ENCODE measurements around the gene LARP1.

The LARP1 gene

GRCh38 chr5:154793599-154794524, 38.7 kb downstream of the LARP1 start:
- Histone ChIP-seq H3K9me3 (ENCODE audit: control insufficient read depth in 2 of 2, low read length in 2 of 2) (no peaks in the 10 kb centered on the region), H3K36me3 (ENCODE audit: control insufficient read depth in 2 of 2, insufficient read depth in 2 of 2, low read length in 2 of 2) (peaks cover 33 to 41% of the 10 kb centered on the region in 2 donors), H3K4me3 (ENCODE audit: low read length in 2 of 2) (no peak overlapping the region), H3K9ac (ENCODE audit: low read length in 2 of 2) (no peak overlapping the region), H3K27ac (ENCODE audit: low read length) (no peak overlapping the region), H3K27me3 (ENCODE audit: control insufficient read depth in 1 of 2, insufficient read depth in 2 of 2, low read length in 2 of 2) (no peaks in the 10 kb centered on the region), H3K4me1 (ENCODE audit: control insufficient read depth, insufficient read depth, low read length) (no peaks in the 10 kb centered on the region)

GRCh38 chr5:154794525-154795234, 39.5 kb downstream of the LARP1 start:
- H3K27me3 ChIP-seq (ENCODE audit: control insufficient read depth in 1 of 2, insufficient read depth in 2 of 2, low read length in 2 of 2): no peaks in the 10 kb centered on the region
- no peaks in the 10 kb centered on the region for H3K9me3 ChIP-seq (ENCODE audit: control insufficient read depth in 2 of 2, low read length in 2 of 2)
- H3K4me1 ChIP-seq (ENCODE audit: control insufficient read depth, insufficient read depth, low read length): no peaks in the 10 kb centered on the region
- no peak overlapping the region for H3K27ac ChIP-seq (ENCODE audit: low read length)
- H3K9ac ChIP-seq (ENCODE audit: low read length in 2 of 2): no peak overlapping the region
- no peak overlapping the region for H3K4me3 ChIP-seq (ENCODE audit: low read length in 2 of 2)
- peaks cover 39 to 48% of the 10 kb centered on the region in 2 donors for H3K36me3 ChIP-seq (ENCODE audit: control insufficient read depth in 2 of 2, insufficient read depth in 2 of 2, low read length in 2 of 2)

GRCh38 chr5:154795235-154795596, 40.0 kb downstream of the LARP1 start:
- H3K27ac ChIP-seq (ENCODE audit: low read length): no peak overlapping the region

GRCh38 chr5:154797762-154798161, 42.6 kb downstream of the LARP1 start:
- peaks cover 59 to 60% of the 10 kb centered on the region in 2 donors for H3K36me3 ChIP-seq (ENCODE audit: control insufficient read depth in 2 of 2, insufficient read depth in 2 of 2, low read length in 2 of 2)

More at GRCh38 chr5:154795235-154795596, 40.0 kb downstream of the LARP1 start:
- H3K9ac ChIP-seq (ENCODE audit: low read length in 2 of 2): no peak overlapping the region
- no peaks in the 10 kb centered on the region for H3K27me3 ChIP-seq (ENCODE audit: control insufficient read depth in 1 of 2, insufficient read depth in 2 of 2, low read length in 2 of 2)
- H3K36me3 ChIP-seq (ENCODE audit: control insufficient read depth in 2 of 2, insufficient read depth in 2 of 2, low read length in 2 of 2): peaks cover 42 to 51% of the 10 kb centered on the region in 2 donors
- H3K9me3 ChIP-seq (ENCODE audit: control insufficient read depth in 2 of 2, low read length in 2 of 2): no peaks in the 10 kb centered on the region
- H3K4me1 ChIP-seq (ENCODE audit: control insufficient read depth, insufficient read depth, low read length): no peaks in the 10 kb centered on the region
- H3K4me3 ChIP-seq (ENCODE audit: low read length in 2 of 2): no peak overlapping the region

GRCh38 chr5:154800582-154800981, 45.4 kb downstream of the LARP1 start:
- Histone ChIP-seq H3K27me3 (ENCODE audit: control insufficient read depth in 1 of 2, insufficient read depth in 2 of 2, low read length in 2 of 2) (no peaks in the 10 kb centered on the region), H3K9ac (ENCODE audit: low read length in 2 of 2) (no peak overlapping the region), H3K9me3 (ENCODE audit: control insufficient read depth in 2 of 2, low read length in 2 of 2) (no peaks in the 10 kb centered on the region), H3K4me1 (ENCODE audit: control insufficient read depth, insufficient read depth, low read length) (no peaks in the 10 kb centered on the region), H3K27ac (ENCODE audit: low read length) (no peak overlapping the region), H3K36me3 (ENCODE audit: control insufficient read depth in 2 of 2, insufficient read depth in 2 of 2, low read length in 2 of 2) (peaks cover 61 to 71% of the 10 kb centered on the region in 2 donors), H3K4me3 (ENCODE audit: low read length in 2 of 2) (no peak overlapping the region)

More at GRCh38 chr5:154797762-154798161, 42.6 kb downstream of the LARP1 start:
- no peak overlapping the region for H3K27ac ChIP-seq (ENCODE audit: low read length)
- H3K9ac ChIP-seq (ENCODE audit: low read length in 2 of 2): no peak overlapping the region
- H3K4me1 ChIP-seq (ENCODE audit: control insufficient read depth, insufficient read depth, low read length): no peaks in the 10 kb centered on the region
- no peak overlapping the region for H3K4me3 ChIP-seq (ENCODE audit: low read length in 2 of 2)
- H3K9me3 ChIP-seq (ENCODE audit: control insufficient read depth in 2 of 2, low read length in 2 of 2): no peaks in the 10 kb centered on the region
- no peaks in the 10 kb centered on the region for H3K27me3 ChIP-seq (ENCODE audit: control insufficient read depth in 1 of 2, insufficient read depth in 2 of 2, low read length in 2 of 2)

GRCh38 chr5:154801083-154801482, 45.9 kb downstream of the LARP1 start:
- H3K4me3 ChIP-seq (ENCODE audit: low read length in 2 of 2): no peak overlapping the region
- H3K9me3 ChIP-seq (ENCODE audit: control insufficient read depth in 2 of 2, low read length in 2 of 2): no peaks in the 10 kb centered on the region
- H3K27me3 ChIP-seq (ENCODE audit: control insufficient read depth in 1 of 2, insufficient read depth in 2 of 2, low read length in 2 of 2): no peaks in the 10 kb centered on the region
- no peaks in the 10 kb centered on the region for H3K4me1 ChIP-seq (ENCODE audit: control insufficient read depth, insufficient read depth, low read length)
- no peak overlapping the region for H3K27ac ChIP-seq (ENCODE audit: low read length)
- H3K36me3 ChIP-seq (ENCODE audit: control insufficient read depth in 2 of 2, insufficient read depth in 2 of 2, low read length in 2 of 2): peaks cover 64 to 75% of the 10 kb centered on the region in 2 donors
- no peak overlapping the region for H3K9ac ChIP-seq (ENCODE audit: low read length in 2 of 2)

GRCh38 chr5:154802050-154802449, 46.9 kb downstream of the LARP1 start:
- Histone ChIP-seq H3K36me3 (ENCODE audit: control insufficient read depth in 2 of 2, insufficient read depth in 2 of 2, low read length in 2 of 2) (peaks cover 71 to 73% of the 10 kb centered on the region in 2 donors), H3K9me3 (ENCODE audit: control insufficient read depth in 2 of 2, low read length in 2 of 2) (no peaks in the 10 kb centered on the region)

GRCh38 chr5:154806176-154806575, 51.0 kb downstream of the LARP1 start:
- no peak overlapping the region for H3K27ac ChIP-seq (ENCODE audit: low read length)
- H3K4me1 ChIP-seq (ENCODE audit: control insufficient read depth, insufficient read depth, low read length): no peaks in the 10 kb centered on the region
- H3K9me3 ChIP-seq (ENCODE audit: control insufficient read depth in 2 of 2, low read length in 2 of 2): no peaks in the 10 kb centered on the region
- H3K36me3 ChIP-seq (ENCODE audit: control insufficient read depth in 2 of 2, insufficient read depth in 2 of 2, low read length in 2 of 2): peaks cover 62 to 66% of the 10 kb centered on the region in 2 donors
- H3K27me3 ChIP-seq (ENCODE audit: control insufficient read depth in 1 of 2, insufficient read depth in 2 of 2, low read length in 2 of 2): no peaks in the 10 kb centered on the region
- H3K4me3 ChIP-seq (ENCODE audit: low read length in 2 of 2): no peak overlapping the region
- H3K9ac ChIP-seq (ENCODE audit: low read length in 2 of 2): no peak overlapping the region

More at GRCh38 chr5:154802050-154802449, 46.9 kb downstream of the LARP1 start:
- Histone ChIP-seq H3K27me3 (ENCODE audit: control insufficient read depth in 1 of 2, insufficient read depth in 2 of 2, low read length in 2 of 2) (no peaks in the 10 kb centered on the region), H3K9ac (ENCODE audit: low read length in 2 of 2) (no peak overlapping the region), H3K4me3 (ENCODE audit: low read length in 2 of 2) (no peak overlapping the region), H3K4me1 (ENCODE audit: control insufficient read depth, insufficient read depth, low read length) (no peaks in the 10 kb centered on the region), H3K27ac (ENCODE audit: low read length) (no peak overlapping the region)

- peaks cover 46 to 49% of the 10 kb centered on the region in 2 donors for H3K36me3 ChIP-seq (ENCODE audit: control insufficient read depth in 2 of 2, insufficient read depth in 2 of 2, low read length in 2 of 2)
- peak overlapping the region in 1 of 2 donors; percentile 29 for H3K9ac ChIP-seq (ENCODE audit: low read length in 2 of 2)
- H3K27ac ChIP-seq (ENCODE audit: low read length): no peak overlapping the region
- H3K4me1 ChIP-seq (ENCODE audit: control insufficient read depth, insufficient read depth, low read length): no peaks in the 10 kb centered on the region
- H3K9me3 ChIP-seq (ENCODE audit: control insufficient read depth in 2 of 2, low read length in 2 of 2): no peaks in the 10 kb centered on the region
- H3K4me3 ChIP-seq (ENCODE audit: low read length in 2 of 2): no peak overlapping the region
- H3K27me3 ChIP-seq (ENCODE audit: control insufficient read depth in 1 of 2, insufficient read depth in 2 of 2, low read length in 2 of 2): no peaks in the 10 kb centered on the region
These were observed 56.1 kb downstream of the LARP1 start for GRCh38 chr5:154811239-154811638.

- H3K4me1 ChIP-seq (ENCODE audit: control insufficient read depth, insufficient read depth, low read length): peaks cover 3% of the 10 kb centered on the region
- no peaks in the 10 kb centered on the region for H3K27me3 ChIP-seq (ENCODE audit: control insufficient read depth in 1 of 2, insufficient read depth in 2 of 2, low read length in 2 of 2)
- no peak overlapping the region for H3K4me3 ChIP-seq (ENCODE audit: low read length in 2 of 2)
- peaks cover 46 to 53% of the 10 kb centered on the region in 2 donors for H3K36me3 ChIP-seq (ENCODE audit: control insufficient read depth in 2 of 2, insufficient read depth in 2 of 2, low read length in 2 of 2)
- no peak overlapping the region for H3K27ac ChIP-seq (ENCODE audit: low read length)
- peak overlapping the region in 1 of 2 donors; percentile 29 for H3K9ac ChIP-seq (ENCODE audit: low read length in 2 of 2)
- H3K9me3 ChIP-seq (ENCODE audit: control insufficient read depth in 2 of 2, low read length in 2 of 2): no peaks in the 10 kb centered on the region
These were observed 56.7 kb downstream of the LARP1 start for GRCh38 chr5:154811653-154812465.

All from stomach smooth muscle (tissue), 2 donors.